ENCODE results near the gene LYZL4.

GRCh38 chr3:42355612-42356011, 54.8 kb downstream of the LYZL4 start:
- TF ChIP-seq CTCF (IDR thresholded peaks at IDR 0.05; ENCODE audit: low read depth, low read length) (no peak), POLR2A (IDR thresholded peaks at IDR 0.05; ENCODE audit: extremely low read depth, insufficient read length) (no peak), MYC (IDR thresholded peaks at IDR 0.05; ENCODE audit: low read depth, low read length) (no peak)
